SK-N-SH (cell line): ENCODE measurements around the gene IRF2BPL. TPM values are rescaled to one million over a fixed set of nuclear protein-coding genes. Genes with fewer than 3 reads are reported as not detected.

Experiments
- CTCF ChIA-PET: fragments of 300-600, 350-600 bp; formaldehyde crosslinking; extraction: SDS; loops from one replicate; lab custom pipeline; 2021; lab: Yijun Ruan, JAX
- POLR2A ChIA-PET: fragments of 350-600 bp; sonication (Branson Sonifier 250); formaldehyde crosslinking; extraction: SDS; loops from one replicate; lab custom pipeline; 2020; ENCODE audit warnings: antibody characterized with exemption, inconsistent platforms; lab: Yijun Ruan, JAX
- DNase-seq: peaks from one replicate; pipeline ENCODE4 v3.0.0; 2012
- H2AFZ ChIP-seq: fragments of 200-600 bp; sonication (generic); 2 replicates; pipeline ENCODE4 v1.8.1; 2016; ENCODE audit warnings: antibody characterized with exemption, mild to moderate bottlenecking, low read depth
- H3F3A ChIP-seq: fragments of 200-600 bp; sonication (generic); replicated peaks from 2 replicates; pipeline ENCODE3; 2016; ENCODE audit warnings: antibody characterized with exemption, mild to moderate bottlenecking; ENCODE audit not compliant: insufficient read depth
- H3K27ac ChIP-seq, 2 experiments: fragments of 200-500 bp in 1 of 2; fragments of 200-600 bp in 1 of 2; sonication (Bioruptor generic) in 1 of 2; sonication (generic), shearing (Covaris generic) in 1 of 2; 2 replicates each; pipeline versions ENCODE4 v1.5.1 to v1.6.1; 2014 to 2016; ENCODE audit warnings: low read depth in 2 of 2, inconsistent platforms in 1 of 2, low read length in 1 of 2, mild to moderate bottlenecking in 1 of 2, mixed read lengths in 1 of 2
- H3K27me3 ChIP-seq: fragments of 200-600 bp; sonication (generic), shearing (Covaris generic); 2 replicates; pipeline ENCODE4 v1.6.1; 2016; ENCODE audit warnings: mixed run types; ENCODE audit not compliant: insufficient read depth
- H3K36me3 ChIP-seq, 2 experiments: fragments of 200-500 bp in 1 of 2; fragments of 200-600 bp in 1 of 2; sonication (Bioruptor generic) in 1 of 2; sonication (generic) in 1 of 2; replicated peaks in 1 of 2; 2 replicates each; pipeline versions ENCODE3 to v1.5.1; 2014 to 2016; ENCODE audit warnings: low read length in 1 of 2, mild to moderate bottlenecking in 1 of 2; ENCODE audit not compliant: insufficient read depth in 2 of 2, control insufficient read depth in 1 of 2
- H3K4me1 ChIP-seq, 2 experiments: fragments of 200-500 bp in 1 of 2; fragments of 200-600 bp in 1 of 2; sonication (Bioruptor generic) in 1 of 2; sonication (generic), shearing (Covaris generic) in 1 of 2; 2 replicates each; pipeline versions ENCODE4 v1.5.1 to v1.6.1; 2014 to 2016; ENCODE audit warnings: low read depth in 1 of 2, low read length in 1 of 2, mixed run types in 1 of 2; ENCODE audit not compliant: insufficient read depth in 2 of 2, control insufficient read depth in 1 of 2
- H3K4me2 ChIP-seq: fragments of 200-600 bp; sonication (generic), shearing (Covaris generic); 2 replicates; pipeline ENCODE4 v1.6.1; 2017; ENCODE audit warnings: mixed run types
- H3K4me3 ChIP-seq, 2 experiments: fragments of 200-500 bp in 1 of 2; fragments of 200-600 bp in 1 of 2; sonication (Bioruptor generic) in 1 of 2; sonication (generic), shearing (Covaris generic) in 1 of 2; 2 replicates each; pipeline versions ENCODE4 v1.5.1 to v1.8.1; 2014 to 2016; ENCODE audit warnings: low read depth in 2 of 2, inconsistent platforms in 1 of 2, low read length in 1 of 2, mild to moderate bottlenecking in 1 of 2, mixed read lengths in 1 of 2, moderate library complexity in 1 of 2
- H3K79me2 ChIP-seq: fragments of 200-600 bp; sonication (generic); 2 replicates; pipeline ENCODE4 v1.8.1; 2017; ENCODE audit warnings: mild to moderate bottlenecking; ENCODE audit not compliant: insufficient read depth
- H3K9ac ChIP-seq: fragments of 200-600 bp; sonication (generic); 2 replicates; pipeline ENCODE4 v1.6.1; 2017; ENCODE audit warnings: mixed run types
- H3K9me2 ChIP-seq: fragments of 200-600 bp; sonication (generic); 2 replicates; pipeline ENCODE4 v1.6.1; 2017; ENCODE audit warnings: mixed run types
- H3K9me3 ChIP-seq: fragments of 200-600 bp; sonication (generic); 2 replicates; pipeline ENCODE4 v1.6.1; 2017; ENCODE audit warnings: mixed run types, mild to moderate bottlenecking, moderate library complexity
- H4K20me1 ChIP-seq: fragments of 200-600 bp; sonication (generic); 2 replicates; pipeline ENCODE4 v1.6.1; 2017; ENCODE audit warnings: mild to moderate bottlenecking, mixed run types; ENCODE audit not compliant: insufficient read depth
- GABPA ChIP-seq: IDR thresholded peaks from 2 replicates; pipeline ENCODE4 v1.4.0; 2012; ENCODE audit warnings: low read depth, mild to moderate bottlenecking
- GATA2 ChIP-seq: sonication (generic); formaldehyde crosslinking; IDR thresholded peaks from 2 replicates; pipeline ENCODE4 v1.5.0; 2020; ENCODE audit warnings: mild to moderate bottlenecking, missing genetic modification reagents
- MEF2A ChIP-seq: IDR thresholded peaks from 2 replicates; pipeline ENCODE4 v1.4.0; 2012; ENCODE audit warnings: low read depth, borderline replicate concordance
- NFIC ChIP-seq: IDR thresholded peaks from 2 replicates; pipeline ENCODE4 v1.4.0; 2012; ENCODE audit warnings: borderline replicate concordance
- RFX5 ChIP-seq: IDR thresholded peaks from 2 replicates; pipeline ENCODE4 v1.6.1; 2012; ENCODE audit warnings: mild to moderate bottlenecking, improper control_type of control experiment, low read length
- RXRA ChIP-seq: IDR thresholded peaks from 2 replicates; pipeline ENCODE4 v1.4.0; 2012; ENCODE audit warnings: low read depth, mild to moderate bottlenecking, borderline replicate concordance
- SIN3A ChIP-seq: IDR thresholded peaks from 2 replicates; pipeline ENCODE4 v1.6.1; 2012; ENCODE audit warnings: low read depth, mild to moderate bottlenecking, low read length, moderate library complexity, borderline replicate concordance
- TCF12 ChIP-seq: IDR thresholded peaks from 2 replicates; pipeline ENCODE4 v1.4.0; 2012
- YY1 ChIP-seq: IDR thresholded peaks from 2 replicates; pipeline ENCODE4 v1.4.0; 2012; ENCODE audit warnings: low read depth, mild to moderate bottlenecking
- WGBS: methylation state at CpG from one replicate; pipeline ENCODE4 v1.1.6; 2017; ENCODE audit warnings: low lambda C conversion rate; 5-methylcytosine and 5-hydroxymethylcytosine counted together
- polyA plus RNA-seq, 3 experiments: library from polyadenylated mRNA; depleted of rRNA; stranded (reverse); fragments of >200 nt; gene quantifications; 2 replicates each; pipeline ENCODE4 v1.2.3, GENCODE V29; 2012
- TF ChIP-seq, protein P1 (sequence below): fragments of 150-350 bp; IDR thresholded peaks from 2 replicates; pipeline ENCODE4 v1.6.1; 2017; ENCODE audit warnings: antibody characterized with exemption, low read length, low read depth, borderline replicate concordance
- TF ChIP-seq, protein P2 (sequence below): IDR thresholded peaks from 2 replicates; pipeline ENCODE4; 2012

IRF2BPL gene
- polyA plus RNA-seq, 1 of the 3 experiments (the other 2 are of a cell fraction), result 17.1 TPM

DNA sequence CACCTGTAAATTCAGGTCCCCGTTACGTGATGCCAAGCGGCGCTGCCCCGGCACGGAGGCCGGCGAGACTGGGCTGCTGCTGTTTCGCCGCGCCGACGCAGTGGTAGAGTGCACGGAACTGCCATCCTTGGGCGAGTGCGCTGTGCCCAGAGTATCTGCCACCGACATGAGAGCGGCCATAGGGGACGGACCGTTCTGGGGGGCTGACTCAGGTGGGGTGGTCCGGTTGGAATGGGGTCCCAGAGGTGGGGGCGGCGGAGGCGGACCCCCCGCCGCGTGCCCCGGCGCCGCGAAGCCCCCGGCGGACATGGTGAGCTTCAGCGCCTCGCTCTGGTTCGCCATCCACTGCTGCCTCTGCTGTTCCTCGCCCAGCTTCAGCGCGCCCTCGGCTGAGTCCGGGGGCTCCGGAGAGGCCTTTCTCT, 2.8 kb downstream of the IRF2BPL start:
- DNase-seq, result peak; percentile 58
- ChIA-PET POLR2A (interaction anchor here (1.2 to 6.4 kb wide), 4 partner anchors 14 to 106 kb away, joined by 3 to 41 read pairs (median 22); no protein-coding TSS in a partner anchor), CTCF (interaction anchor here (1.1 to 9.6 kb wide), 16 partner anchors 9 to 150 kb away, joined by 3 to 187 read pairs (median 6); no protein-coding TSS in a partner anchor)
- no peak overlapping the region for H2AFZ ChIP-seq
- H3K4me1 ChIP-seq, result peaks cover 33 to 38% of the 10 kb centered on the region in 2 experiments
- peak overlapping the region; percentile 94 for H3K4me2 ChIP-seq
- peaks cover 33% of the 10 kb centered on the region for H4K20me1 ChIP-seq
- H3K27ac ChIP-seq, result peak overlapping the region; percentile 96 to 99
- no peaks in the 10 kb centered on the region for H3K27me3 ChIP-seq
- no peaks in the 10 kb centered on the region for H3K9me3 ChIP-seq
- peaks cover 69% of the 10 kb centered on the region for H3K79me2 ChIP-seq
- peaks cover 27 to 34% of the 10 kb centered on the region in 2 experiments for H3K36me3 ChIP-seq
- H3F3A ChIP-seq, result peaks cover 41% of the 10 kb centered on the region
- H3K9ac ChIP-seq, result peak overlapping the region; percentile 95
- TF ChIP-seq NFIC (no peak), RXRA (no peak), SIN3A (no peak), TCF12 (no peak)
- TF ChIP-seq, protein P1, sequence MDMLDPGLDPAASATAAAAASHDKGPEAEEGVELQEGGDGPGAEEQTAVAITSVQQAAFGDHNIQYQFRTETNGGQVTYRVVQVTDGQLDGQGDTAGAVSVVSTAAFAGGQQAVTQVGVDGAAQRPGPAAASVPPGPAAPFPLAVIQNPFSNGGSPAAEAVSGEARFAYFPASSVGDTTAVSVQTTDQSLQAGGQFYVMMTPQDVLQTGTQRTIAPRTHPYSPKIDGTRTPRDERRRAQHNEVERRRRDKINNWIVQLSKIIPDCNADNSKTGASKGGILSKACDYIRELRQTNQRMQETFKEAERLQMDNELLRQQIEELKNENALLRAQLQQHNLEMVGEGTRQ, result no peak
- no peaks in the 10 kb centered on the region for H3K9me2 ChIP-seq
- 0% methylated on average over 2 of the region's 42 CpGs for WGBS
- peak overlapping the region; percentile 77 to 84 for H3K4me3 ChIP-seq

DNA sequence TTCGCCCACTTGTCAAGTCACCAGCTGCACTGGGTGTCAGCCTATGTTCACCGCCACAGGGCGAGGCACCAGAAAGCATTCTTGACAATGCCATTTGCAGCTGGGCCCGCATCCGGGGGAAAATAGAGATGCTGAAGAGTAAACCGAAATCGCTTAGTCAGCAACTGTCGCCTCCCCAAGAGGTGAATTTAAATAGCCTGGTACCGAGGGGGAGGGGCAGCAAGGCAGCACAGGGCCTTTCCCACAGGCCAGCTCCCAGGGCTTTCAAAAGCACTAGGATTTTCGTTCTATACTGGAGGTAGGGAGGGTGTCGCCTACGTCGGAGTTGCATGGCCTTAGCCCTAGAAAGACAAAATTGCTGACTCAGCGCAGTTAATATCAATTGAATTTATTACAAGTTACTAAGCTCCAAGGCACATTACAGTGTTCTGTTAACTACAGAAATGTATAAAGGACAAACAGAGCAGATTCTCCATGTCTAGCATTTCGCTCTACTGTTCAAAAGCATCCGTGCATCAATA, 4.3 kb downstream of the IRF2BPL start:
- WGBS, result 38% methylated on average over 16 of the region's 16 CpGs
- peaks cover 30 to 34% of the 10 kb centered on the region in 2 experiments for H3K4me1 ChIP-seq
- peaks cover 36% of the 10 kb centered on the region for H3F3A ChIP-seq
- H3K79me2 ChIP-seq, result peaks cover 57% of the 10 kb centered on the region
- peak overlapping the region; percentile 94 for H3K4me2 ChIP-seq
- H3K9me2 ChIP-seq, result no peaks in the 10 kb centered on the region
- ChIA-PET POLR2A (interaction anchor here (0.6 to 6.4 kb wide), 3 partner anchors 8 to 105 kb away, joined by 3 to 41 read pairs (median 3); no protein-coding TSS in a partner anchor), CTCF (interaction anchor here (0.7 to 9.6 kb wide), 25 partner anchors 10 to 152 kb away, joined by 3 to 187 read pairs (median 5); no protein-coding TSS in a partner anchor)
- TF ChIP-seq GATA2 (CRISPR knock-in tag), result no peak
- TF ChIP-seq TCF12, result no peak
- TF ChIP-seq, protein P2, sequence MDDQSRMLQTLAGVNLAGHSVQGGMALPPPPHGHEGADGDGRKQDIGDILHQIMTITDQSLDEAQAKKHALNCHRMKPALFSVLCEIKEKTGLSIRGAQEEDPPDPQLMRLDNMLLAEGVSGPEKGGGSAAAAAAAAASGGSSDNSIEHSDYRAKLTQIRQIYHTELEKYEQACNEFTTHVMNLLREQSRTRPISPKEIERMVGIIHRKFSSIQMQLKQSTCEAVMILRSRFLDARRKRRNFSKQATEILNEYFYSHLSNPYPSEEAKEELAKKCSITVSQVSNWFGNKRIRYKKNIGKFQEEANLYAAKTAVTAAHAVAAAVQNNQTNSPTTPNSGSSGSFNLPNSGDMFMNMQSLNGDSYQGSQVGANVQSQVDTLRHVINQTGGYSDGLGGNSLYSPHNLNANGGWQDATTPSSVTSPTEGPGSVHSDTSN, result no peak
- TF ChIP-seq SIN3A, result no peak
- no peak for TF ChIP-seq GABPA
- TF ChIP-seq RFX5, result no peak
- TF ChIP-seq MEF2A, result no peak
- TF ChIP-seq YY1, result no peak
- H2AFZ ChIP-seq, result no peak overlapping the region
- peaks cover 27 to 34% of the 10 kb centered on the region in 2 experiments for H3K36me3 ChIP-seq
- no peaks in the 10 kb centered on the region for H3K9me3 ChIP-seq
- no peak for DNase-seq
- H4K20me1 ChIP-seq, result peaks cover 33% of the 10 kb centered on the region
- no peaks in the 10 kb centered on the region for H3K27me3 ChIP-seq
- H3K4me3 ChIP-seq, result peak overlapping the region; percentile 77 to 84
- peak overlapping the region; percentile 74 to 96 for H3K27ac ChIP-seq
- H3K9ac ChIP-seq, result peak overlapping the region; percentile 95
